Measurements from ENCODE around the gene LPCAT4.
A peak's percentile ranks its signal among the peaks of the same experiment; 100 is the strongest.

LPCAT4 gene

DNA sequence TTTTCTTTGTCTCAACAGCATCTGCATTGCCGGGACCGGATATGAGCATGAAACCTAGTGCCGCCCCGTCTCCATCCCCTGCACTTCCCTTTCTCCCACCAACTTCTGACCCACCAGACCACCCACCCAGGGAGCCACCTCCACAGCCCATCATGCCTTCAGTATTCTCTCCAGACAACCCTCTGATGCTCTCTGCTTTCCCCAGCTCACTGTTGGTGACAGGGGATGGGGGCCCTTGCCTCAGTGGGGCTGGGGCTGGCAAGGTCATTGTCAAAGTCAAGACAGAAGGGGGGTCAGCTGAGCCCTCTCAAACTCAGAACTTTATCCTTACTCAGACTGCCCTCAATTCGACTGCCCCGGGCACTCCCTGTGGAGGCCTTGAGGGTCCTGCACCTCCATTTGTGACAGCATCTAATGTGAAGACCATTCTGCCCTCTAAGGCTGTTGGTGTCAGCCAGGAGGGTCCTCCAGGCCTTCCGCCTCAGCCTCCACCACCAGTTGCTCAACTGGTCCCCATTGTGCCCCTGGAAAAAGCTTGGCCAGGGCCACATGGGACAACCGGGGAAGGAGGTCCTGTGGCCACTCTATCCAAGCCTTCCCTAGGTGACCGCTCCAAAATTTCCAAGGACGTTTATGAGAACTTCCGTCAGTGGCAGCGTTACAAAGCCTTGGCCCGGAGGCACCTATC lies 18.9 kb downstream of the LPCAT4 start:
- TF ChIP-seq CTCF (IDR thresholded peaks at IDR 0.05): no peak

- TF ChIP-seq CTCF (IDR thresholded peaks at IDR 0.05): peak; percentile 92
Observed at GRCh38 chr15:34342737-34343575, 24.0 kb downstream of the LPCAT4 start, which contains the start of the genes NOP10 and NUTM1. TSS of gene NOP10 (minus strand) at chr15:34343136. CDS start at chr15:34343073, 63 bp downstream. TSS of gene NUTM1 (plus strand) at chr15:34343315. CDS start at chr15:34343697, 382 bp downstream.

GRCh38 chr15:34341381-34342212 lies 25.4 kb downstream of the LPCAT4 start:
- no peak for TF ChIP-seq CTCF (IDR thresholded peaks at IDR 0.05)

GRCh38 chr15:34339946-34340345 lies 27.1 kb downstream of the LPCAT4 start:
- TF ChIP-seq CTCF (IDR thresholded peaks at IDR 0.05): no peak

- TF ChIP-seq CTCF (IDR thresholded peaks at IDR 0.05): no peak
Observed at GRCh38 chr15:34338347-34338746, 28.6 kb downstream of the LPCAT4 start.

GRCh38 chr15:34337557-34338306 lies 29.3 kb downstream of the LPCAT4 start, which contains the start of gene SLC12A6:
TSS of gene SLC12A6 (minus strand) at chr15:34337781. CDS start at chr15:34336680, 1,101 bp downstream.
- no peak for TF ChIP-seq CTCF (IDR thresholded peaks at IDR 0.05)

Data from LNCAP (cell line).